H7 (cell line): ENCODE measurements around the gene ZNF236. TPM values are rescaled to one million over a fixed set of nuclear protein-coding genes. Genes with fewer than 3 reads are reported as not detected.
A peak's percentile ranks its signal among the peaks of the same experiment; 100 is the strongest.

Experiments used
- DNase-seq: peaks from one replicate; pipeline ENCODE4 v3.0.0; 2012
- H3K27me3 ChIP-seq: 2 replicates; pipeline ENCODE4 v1.6.0; 2011; ENCODE audit warnings: mild to moderate bottlenecking, low read length; ENCODE audit not compliant: control insufficient read depth, insufficient read depth
- H3K36me3 ChIP-seq: replicated peaks from 2 replicates; pipeline ENCODE4 v1.5.1; 2011; ENCODE audit warnings: low read length; ENCODE audit not compliant: control insufficient read depth, insufficient read depth
- H3K4me3 ChIP-seq: 2 replicates; pipeline ENCODE4 v1.5.1; 2011; ENCODE audit warnings: low read depth, mild to moderate bottlenecking, control low read depth, low read length, moderate library complexity; ENCODE audit not compliant: insufficient read depth
- total RNA-seq: library from RNA; depleted of rRNA; stranded (reverse); fragments of >200 nt; shearing (Covaris generic); gene quantifications from 2 replicates; pipeline ENCODE4 v1.2.3, GENCODE V29; 2014

ZNF236 gene
- total RNA-seq, 1 experiment from 2014 or later = 9.1 TPM

- no peaks in the 10 kb centered on the region for H3K36me3 ChIP-seq
- DNase-seq = no peak
- no peaks in the 10 kb centered on the region for H3K27me3 ChIP-seq
- no peak overlapping the region for H3K4me3 ChIP-seq
Observed at GRCh38 chr18:76970770-76971559, 148.6 kb downstream of the ZNF236 start.

GRCh38 chr18:76972241-76972640 lies 149.9 kb downstream of the ZNF236 start:
- Histone ChIP-seq H3K36me3 (no peaks in the 10 kb centered on the region), H3K4me3 (no peak overlapping the region), H3K27me3 (no peaks in the 10 kb centered on the region)
- no peak for DNase-seq

GRCh38 chr18:76972846-76973519 lies 150.6 kb downstream of the ZNF236 start:
- no peak for DNase-seq
- Histone ChIP-seq H3K27me3 (no peaks in the 10 kb centered on the region), H3K4me3 (no peak overlapping the region), H3K36me3 (no peaks in the 10 kb centered on the region)

GRCh38 chr18:76973520-76974266 lies 151.3 kb downstream of the ZNF236 start:
- DNase-seq = peak; percentile 19
- Histone ChIP-seq H3K4me3 (no peak overlapping the region), H3K27me3 (no peaks in the 10 kb centered on the region), H3K36me3 (no peaks in the 10 kb centered on the region)

- H3K4me3 ChIP-seq = no peak overlapping the region
Observed at GRCh38 chr18:76974386-76974785, 152.0 kb downstream of the ZNF236 start.

GRCh38 chr18:76975577-76976110 lies 153.3 kb downstream of the ZNF236 start:
- Histone ChIP-seq H3K27me3 (no peaks in the 10 kb centered on the region), H3K4me3 (no peak overlapping the region), H3K36me3 (no peaks in the 10 kb centered on the region)
- no peak for DNase-seq

More at GRCh38 chr18:76974386-76974785, 152.0 kb downstream of the ZNF236 start:
- DNase-seq = no peak
- Histone ChIP-seq H3K27me3 (no peaks in the 10 kb centered on the region), H3K36me3 (no peaks in the 10 kb centered on the region)

- no peak for DNase-seq
- Histone ChIP-seq H3K4me3 (no peak overlapping the region), H3K36me3 (no peaks in the 10 kb centered on the region), H3K27me3 (no peaks in the 10 kb centered on the region)
Observed at GRCh38 chr18:76977108-76977621, 154.8 kb downstream of the ZNF236 start.

GRCh38 chr18:76977684-76978232 lies 155.4 kb downstream of the ZNF236 start:
- Histone ChIP-seq H3K27me3 (no peaks in the 10 kb centered on the region), H3K36me3 (no peaks in the 10 kb centered on the region), H3K4me3 (no peak overlapping the region)
- DNase-seq = no peak

GRCh38 chr18:76978616-76979015 lies 156.3 kb downstream of the ZNF236 start:
- Histone ChIP-seq H3K36me3 (no peaks in the 10 kb centered on the region), H3K4me3 (no peak overlapping the region), H3K27me3 (no peaks in the 10 kb centered on the region)
- no peak for DNase-seq

- DNase-seq = no peak
- Histone ChIP-seq H3K36me3 (no peaks in the 10 kb centered on the region), H3K4me3 (no peak overlapping the region), H3K27me3 (no peaks in the 10 kb centered on the region)
Observed at GRCh38 chr18:76979111-76979751, 156.9 kb downstream of the ZNF236 start.

GRCh38 chr18:76979906-76980305 lies 157.5 kb downstream of the ZNF236 start:
- Histone ChIP-seq H3K27me3 (no peaks in the 10 kb centered on the region), H3K36me3 (no peaks in the 10 kb centered on the region), H3K4me3 (no peak overlapping the region)
- no peak for DNase-seq

GRCh38 chr18:76980663-76981395 lies 158.5 kb downstream of the ZNF236 start:
- DNase-seq = no peak
- H3K36me3 ChIP-seq = no peaks in the 10 kb centered on the region
- no peak overlapping the region for H3K4me3 ChIP-seq
- H3K27me3 ChIP-seq = no peaks in the 10 kb centered on the region

GRCh38 chr18:76981396-76981968 lies 159.1 kb downstream of the ZNF236 start:
- H3K27me3 ChIP-seq = no peaks in the 10 kb centered on the region
- no peaks in the 10 kb centered on the region for H3K36me3 ChIP-seq
- H3K4me3 ChIP-seq = no peak overlapping the region
- no peak for DNase-seq
